Measurements from ENCODE around the gene SLC15A4. TPM values are rescaled to one million over a fixed set of nuclear protein-coding genes. Genes with fewer than 3 reads are reported as not detected.

The SLC15A4 gene
- total RNA-seq, 1 donor from 2014 or later: 23.0 TPM

DNA sequence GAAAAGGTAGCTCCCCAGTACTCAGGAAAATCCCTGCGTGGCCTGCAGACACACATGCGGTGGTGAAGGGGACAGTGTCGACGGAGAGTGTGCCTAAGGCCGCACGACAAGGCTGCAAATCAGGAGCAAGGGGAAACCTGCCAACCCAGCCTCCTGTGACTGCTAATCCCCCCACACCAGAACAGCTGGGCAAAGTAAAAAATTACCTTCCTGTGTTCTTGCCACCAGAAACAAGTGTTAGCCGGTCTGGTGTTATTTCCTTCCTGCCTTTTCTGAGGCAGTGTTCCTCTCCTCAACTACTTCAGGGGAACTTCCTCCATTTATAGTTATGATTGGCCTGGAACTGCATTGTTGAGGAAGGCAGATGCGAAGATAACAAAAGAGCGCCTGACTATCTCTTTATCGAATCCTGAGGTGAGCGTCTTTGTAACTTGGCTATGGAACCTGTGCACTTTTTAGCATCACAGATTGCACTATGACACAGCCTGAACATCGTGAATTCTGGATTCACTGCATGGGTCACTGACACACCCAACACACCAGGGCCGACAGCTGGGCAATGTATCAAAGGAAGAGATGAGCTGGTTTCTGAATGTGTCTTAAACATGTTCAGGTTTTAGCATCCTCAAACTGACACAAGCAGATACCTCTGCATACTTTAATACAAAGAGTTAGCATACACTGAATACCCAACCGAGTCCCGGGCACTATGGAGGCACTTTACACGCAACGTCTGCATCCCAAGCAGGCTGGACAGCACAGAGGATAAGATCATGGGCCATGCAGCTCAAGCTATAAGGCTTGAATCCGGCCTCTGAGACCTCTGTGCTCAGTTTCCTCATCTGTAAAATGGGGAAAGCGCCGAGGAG, 28.9 kb downstream of the SLC15A4 start:
- H3K27ac Mint-ChIP-seq (ENCODE audit: unreplicated experiment): no peak overlapping the region
- TF ChIP-seq, protein P1, sequence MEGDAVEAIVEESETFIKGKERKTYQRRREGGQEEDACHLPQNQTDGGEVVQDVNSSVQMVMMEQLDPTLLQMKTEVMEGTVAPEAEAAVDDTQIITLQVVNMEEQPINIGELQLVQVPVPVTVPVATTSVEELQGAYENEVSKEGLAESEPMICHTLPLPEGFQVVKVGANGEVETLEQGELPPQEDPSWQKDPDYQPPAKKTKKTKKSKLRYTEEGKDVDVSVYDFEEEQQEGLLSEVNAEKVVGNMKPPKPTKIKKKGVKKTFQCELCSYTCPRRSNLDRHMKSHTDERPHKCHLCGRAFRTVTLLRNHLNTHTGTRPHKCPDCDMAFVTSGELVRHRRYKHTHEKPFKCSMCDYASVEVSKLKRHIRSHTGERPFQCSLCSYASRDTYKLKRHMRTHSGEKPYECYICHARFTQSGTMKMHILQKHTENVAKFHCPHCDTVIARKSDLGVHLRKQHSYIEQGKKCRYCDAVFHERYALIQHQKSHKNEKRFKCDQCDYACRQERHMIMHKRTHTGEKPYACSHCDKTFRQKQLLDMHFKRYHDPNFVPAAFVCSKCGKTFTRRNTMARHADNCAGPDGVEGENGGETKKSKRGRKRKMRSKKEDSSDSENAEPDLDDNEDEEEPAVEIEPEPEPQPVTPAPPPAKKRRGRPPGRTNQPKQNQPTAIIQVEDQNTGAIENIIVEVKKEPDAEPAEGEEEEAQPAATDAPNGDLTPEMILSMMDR (IDR thresholded peaks at IDR 0.05; ENCODE audit: partially characterized antibody, unreplicated experiment): no peak
- H3K36me3 Mint-ChIP-seq (ENCODE audit: unreplicated experiment): peaks cover 5% of the 10 kb centered on the region
- no peak for DNase-seq
- H3K4me1 Mint-ChIP-seq (ENCODE audit: low read depth, unreplicated experiment): peaks cover 15% of the 10 kb centered on the region
- H3K4me3 Mint-ChIP-seq (ENCODE audit: unreplicated experiment): no peak overlapping the region
- H3K9me3 Mint-ChIP-seq (ENCODE audit: unreplicated experiment): peaks cover 17% of the 10 kb centered on the region
- H3K27me3 Mint-ChIP-seq (ENCODE audit: unreplicated experiment): peaks cover 7% of the 10 kb centered on the region

DNA sequence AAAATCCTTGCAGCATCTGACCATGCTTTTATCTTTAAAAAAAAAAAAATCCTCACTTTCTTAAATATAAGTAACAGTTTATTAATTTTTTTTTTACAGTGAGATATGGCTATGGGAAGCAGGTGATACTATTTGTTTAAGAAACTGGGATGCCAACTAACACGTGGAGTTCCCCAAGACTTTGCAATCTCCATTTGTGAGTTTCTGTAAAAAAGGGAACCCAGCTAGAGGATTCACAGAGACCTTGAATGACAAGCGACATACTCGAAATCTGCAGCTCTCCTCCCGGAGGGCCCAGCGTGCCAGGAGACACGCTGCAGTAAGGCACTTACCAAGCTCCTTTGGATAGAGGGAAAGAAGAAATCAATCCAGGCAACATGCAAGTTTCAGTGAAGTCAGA, 30.1 kb downstream of the SLC15A4 start:
- Mint-ChIP-seq H3K36me3 (ENCODE audit: unreplicated experiment) (peaks cover 5% of the 10 kb centered on the region), H3K27me3 (ENCODE audit: unreplicated experiment) (peaks cover 11% of the 10 kb centered on the region), H3K4me1 (ENCODE audit: low read depth, unreplicated experiment) (peaks cover 14% of the 10 kb centered on the region), H3K9me3 (ENCODE audit: unreplicated experiment) (peaks cover 15% of the 10 kb centered on the region), H3K27ac (ENCODE audit: unreplicated experiment) (no peak overlapping the region), H3K4me3 (ENCODE audit: unreplicated experiment) (no peak overlapping the region)
- no peak for DNase-seq
- TF ChIP-seq, protein P1 (IDR thresholded peaks at IDR 0.05; ENCODE audit: partially characterized antibody, unreplicated experiment): no peak

DNA sequence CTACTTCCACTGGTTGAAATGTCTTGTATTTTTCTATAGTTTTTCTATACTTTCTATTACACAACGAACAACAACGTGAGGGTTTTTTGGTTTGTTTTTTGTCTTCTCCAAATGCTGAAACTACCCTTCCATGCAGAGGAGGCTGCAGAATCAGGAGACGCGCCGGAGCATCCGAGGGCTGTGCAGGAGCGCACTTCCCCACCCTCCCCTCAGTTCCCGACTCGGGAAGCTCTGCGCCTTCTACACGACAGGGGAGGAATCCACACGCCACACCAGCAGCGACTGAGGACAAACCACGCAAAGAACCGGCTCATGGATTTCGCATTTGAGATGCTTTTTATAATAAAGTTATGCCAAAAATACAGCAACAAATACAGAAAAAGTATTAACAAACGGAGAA, 30.9 kb downstream of the SLC15A4 start:
- Mint-ChIP-seq H3K27me3 (ENCODE audit: unreplicated experiment) (peaks cover 10% of the 10 kb centered on the region), H3K27ac (ENCODE audit: unreplicated experiment) (no peak overlapping the region), H3K4me3 (ENCODE audit: unreplicated experiment) (no peak overlapping the region), H3K36me3 (ENCODE audit: unreplicated experiment) (peaks cover 5% of the 10 kb centered on the region), H3K4me1 (ENCODE audit: low read depth, unreplicated experiment) (peaks cover 14% of the 10 kb centered on the region), H3K9me3 (ENCODE audit: unreplicated experiment) (peaks cover 15% of the 10 kb centered on the region)
- DNase-seq: no peak
- TF ChIP-seq, protein P1 (IDR thresholded peaks at IDR 0.05; ENCODE audit: partially characterized antibody, unreplicated experiment): no peak

DNA sequence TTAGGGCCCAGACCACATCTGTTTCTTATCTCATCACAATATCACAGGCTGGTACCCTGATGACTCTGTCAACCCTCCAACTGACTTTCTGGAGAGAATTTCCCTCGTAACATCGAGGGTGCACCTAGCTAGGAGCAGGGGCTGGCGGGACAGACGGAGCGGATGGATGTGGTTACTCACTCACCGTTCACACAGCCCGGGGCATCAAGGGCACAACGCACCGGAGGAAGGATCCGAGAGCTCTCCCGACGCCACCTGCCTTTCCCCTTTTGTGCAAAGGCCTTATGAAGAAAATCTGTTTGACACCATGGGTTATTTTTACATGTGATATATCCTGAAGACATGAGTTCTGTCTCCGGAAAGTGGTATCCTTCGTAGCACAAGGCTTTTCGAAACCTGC, 31.4 kb downstream of the SLC15A4 start:
- H3K4me1 Mint-ChIP-seq (ENCODE audit: low read depth, unreplicated experiment): peaks cover 14% of the 10 kb centered on the region
- TF ChIP-seq, protein P1 (IDR thresholded peaks at IDR 0.05; ENCODE audit: partially characterized antibody, unreplicated experiment): no peak
- peaks cover 5% of the 10 kb centered on the region for H3K36me3 Mint-ChIP-seq (ENCODE audit: unreplicated experiment)
- peaks cover 15% of the 10 kb centered on the region for H3K9me3 Mint-ChIP-seq (ENCODE audit: unreplicated experiment)
- H3K27me3 Mint-ChIP-seq (ENCODE audit: unreplicated experiment): peaks cover 10% of the 10 kb centered on the region
- no peak for DNase-seq
- no peak overlapping the region for H3K4me3 Mint-ChIP-seq (ENCODE audit: unreplicated experiment)
- H3K27ac Mint-ChIP-seq (ENCODE audit: unreplicated experiment): no peak overlapping the region

Measured in glutamatergic neuron (in vitro differentiated cells).